SK-N-MC (cell line): ENCODE results near the gene PLA2G4B.

ENCODE experiments used
- DNase-seq: peaks from one replicate; pipeline ENCODE4 v3.0.0-alpha.2; 2011; ENCODE audit warnings: low read depth, low spot score
- H3K27ac ChIP-seq: fragments of 200-600 bp; sonication (generic); 2 replicates; pipeline ENCODE4 v1.5.1; 2016; ENCODE audit warnings: mixed run types
- H3K36me3 ChIP-seq: fragments of 200-600 bp; sonication (generic); 2 replicates; pipeline ENCODE4 v1.6.1; 2017; ENCODE audit warnings: antibody characterized with exemption, low read length, mixed read lengths; ENCODE audit not compliant: insufficient read depth
- H3K4me3 ChIP-seq: fragments of 200-600 bp; sonication (generic); 2 replicates; pipeline ENCODE4 v1.5.1; 2016
- H3K9ac ChIP-seq: fragments of 200-600 bp; sonication (generic); 2 replicates; pipeline ENCODE4 v1.8.0; 2017; ENCODE audit warnings: mixed run types, mixed read lengths; ENCODE audit not compliant: insufficient read length
- H3K9me3 ChIP-seq: fragments of 200-600 bp; sonication (generic); 2 replicates; pipeline ENCODE4 v1.6.1; 2017; ENCODE audit warnings: low read depth, mild to moderate bottlenecking, antibody characterized with exemption, low read length, moderate library complexity, mixed read lengths
- EZH2 ChIP-seq: fragments of 200-600 bp; sonication (generic); IDR thresholded peaks from one replicate; pipeline ENCODE4 v1.6.1; 2017; ENCODE audit warnings: antibody characterized with exemption
- FOXP2 ChIP-seq: optimal IDR thresholded peaks from 2 replicates; pipeline ENCODE3; 2011; ENCODE audit warnings: mild to moderate bottlenecking, moderate library complexity; ENCODE audit not compliant: insufficient read depth; ENCODE audit errors: extremely low read length, control extremely low read depth
- POLR2AphosphoS5 ChIP-seq: IDR thresholded peaks from 2 replicates; pipeline ENCODE4 v1.6.1; 2012; ENCODE audit warnings: mild to moderate bottlenecking, low read depth, low read length, borderline replicate concordance

PLA2G4B gene

GRCh38 chr15:41871175-41871905 is 32.7 kb downstream of the PLA2G4B start:
- H3K9ac ChIP-seq: no peak overlapping the region
- DNase-seq: no peak

GRCh38 chr15:41872166-41872747 is 33.6 kb downstream of the PLA2G4B start:
- Histone ChIP-seq H3K36me3 (no peaks in the 10 kb centered on the region), H3K4me3 (no peak overlapping the region), H3K27ac (no peak overlapping the region), H3K9me3 (no peaks in the 10 kb centered on the region), H3K9ac (no peak overlapping the region)
- no peak for DNase-seq
- no peak for TF ChIP-seq POLR2AphosphoS5
- TF ChIP-seq FOXP2: no peak
- TF ChIP-seq EZH2: no peak

More at GRCh38 chr15:41871175-41871905, 32.7 kb downstream of the PLA2G4B start:
- Histone ChIP-seq H3K36me3 (no peaks in the 10 kb centered on the region), H3K9me3 (no peaks in the 10 kb centered on the region), H3K4me3 (no peak overlapping the region), H3K27ac (no peak overlapping the region)
- TF ChIP-seq EZH2: no peak
- TF ChIP-seq POLR2AphosphoS5: no peak
- TF ChIP-seq FOXP2: no peak

- no peak overlapping the region for H3K4me3 ChIP-seq
- no peak overlapping the region for H3K27ac ChIP-seq
- H3K9me3 ChIP-seq: no peaks in the 10 kb centered on the region
- no peaks in the 10 kb centered on the region for H3K36me3 ChIP-seq
- DNase-seq: no peak
- no peak overlapping the region for H3K9ac ChIP-seq
- TF ChIP-seq EZH2 (no peak), POLR2AphosphoS5 (no peak), FOXP2 (no peak)
Observed at GRCh38 chr15:41873711-41874110, 35.1 kb downstream of the PLA2G4B start.

- Histone ChIP-seq H3K36me3 (no peaks in the 10 kb centered on the region), H3K4me3 (no peak overlapping the region), H3K9ac (no peak overlapping the region), H3K9me3 (no peaks in the 10 kb centered on the region), H3K27ac (no peak overlapping the region)
- DNase-seq: no peak
- no peak for TF ChIP-seq POLR2AphosphoS5
- TF ChIP-seq FOXP2: no peak
- TF ChIP-seq EZH2: no peak
Observed at GRCh38 chr15:41874736-41875135, 36.1 kb downstream of the PLA2G4B start.

- DNase-seq: no peak
- H3K9ac ChIP-seq: no peak overlapping the region
Observed at GRCh38 chr15:41876007-41876406, 37.4 kb downstream of the PLA2G4B start.

GRCh38 chr15:41876689-41877088 is 38.0 kb downstream of the PLA2G4B start:
- Histone ChIP-seq H3K27ac (no peak overlapping the region), H3K9ac (no peak overlapping the region), H3K9me3 (no peaks in the 10 kb centered on the region), H3K36me3 (no peaks in the 10 kb centered on the region), H3K4me3 (no peak overlapping the region)
- DNase-seq: no peak
- no peak for TF ChIP-seq FOXP2
- no peak for TF ChIP-seq EZH2
- TF ChIP-seq POLR2AphosphoS5: no peak

More at GRCh38 chr15:41876007-41876406, 37.4 kb downstream of the PLA2G4B start:
- Histone ChIP-seq H3K4me3 (no peak overlapping the region), H3K9me3 (no peaks in the 10 kb centered on the region), H3K27ac (no peak overlapping the region), H3K36me3 (no peaks in the 10 kb centered on the region)
- TF ChIP-seq FOXP2 (no peak), EZH2 (no peak), POLR2AphosphoS5 (no peak)

GRCh38 chr15:41877631-41878354 is 39.1 kb downstream of the PLA2G4B start:
- Histone ChIP-seq H3K9me3 (no peaks in the 10 kb centered on the region), H3K9ac (no peak overlapping the region), H3K4me3 (no peak overlapping the region), H3K36me3 (no peaks in the 10 kb centered on the region), H3K27ac (no peak overlapping the region)
- DNase-seq: no peak
- no peak for TF ChIP-seq POLR2AphosphoS5
- TF ChIP-seq FOXP2: no peak
- TF ChIP-seq EZH2: no peak

- no peak for DNase-seq
- H3K27ac ChIP-seq: no peak overlapping the region
- no peaks in the 10 kb centered on the region for H3K36me3 ChIP-seq
- no peaks in the 10 kb centered on the region for H3K9me3 ChIP-seq
- H3K9ac ChIP-seq: no peak overlapping the region
- H3K4me3 ChIP-seq: no peak overlapping the region
- TF ChIP-seq POLR2AphosphoS5 (no peak), EZH2 (no peak), FOXP2 (no peak)
Observed at GRCh38 chr15:41878355-41878699, 39.7 kb downstream of the PLA2G4B start.
